HG02938 (cell line): ENCODE results near the gene SRSF2.
"Not testable (repeated sequence)": the region's sequence is repeated elsewhere in the genome, so short reads cannot be mapped to it uniquely, and the experiment has no call there.

Experiments
- ATAC-seq: cut with Tn5 transposase; IDR thresholded peaks from one replicate; pipeline ENCODE4 v1.9.1; 2021; ENCODE audit warnings: mild to moderate bottlenecking, moderate library complexity; ENCODE audit not compliant: unreplicated experiment

Gene SRSF2

DNA sequence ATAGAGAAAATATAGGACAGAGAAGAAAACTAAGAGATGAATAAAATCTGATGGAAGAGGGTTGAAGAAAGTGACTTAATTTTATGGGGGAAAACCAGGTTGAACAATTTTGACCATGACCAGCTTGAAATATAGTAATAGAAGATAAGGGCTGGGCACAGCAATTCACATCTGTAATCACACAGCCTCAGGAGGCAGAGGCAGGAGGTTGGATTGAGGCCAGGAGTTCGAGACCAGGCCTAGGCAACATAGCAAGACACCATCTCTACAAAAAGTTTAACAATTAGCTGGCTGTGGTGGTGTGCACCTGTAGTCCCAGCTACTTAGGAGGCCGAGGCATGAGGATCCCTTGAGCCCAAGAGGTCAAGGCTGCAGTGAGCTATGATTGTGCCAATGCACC is 35.1 kb downstream of the SRSF2 start:
- ATAC-seq = no peak

GRCh38 chr17:76701471-76701967 is 35.6 kb downstream of the SRSF2 start:
- ATAC-seq = no peak

DNA sequence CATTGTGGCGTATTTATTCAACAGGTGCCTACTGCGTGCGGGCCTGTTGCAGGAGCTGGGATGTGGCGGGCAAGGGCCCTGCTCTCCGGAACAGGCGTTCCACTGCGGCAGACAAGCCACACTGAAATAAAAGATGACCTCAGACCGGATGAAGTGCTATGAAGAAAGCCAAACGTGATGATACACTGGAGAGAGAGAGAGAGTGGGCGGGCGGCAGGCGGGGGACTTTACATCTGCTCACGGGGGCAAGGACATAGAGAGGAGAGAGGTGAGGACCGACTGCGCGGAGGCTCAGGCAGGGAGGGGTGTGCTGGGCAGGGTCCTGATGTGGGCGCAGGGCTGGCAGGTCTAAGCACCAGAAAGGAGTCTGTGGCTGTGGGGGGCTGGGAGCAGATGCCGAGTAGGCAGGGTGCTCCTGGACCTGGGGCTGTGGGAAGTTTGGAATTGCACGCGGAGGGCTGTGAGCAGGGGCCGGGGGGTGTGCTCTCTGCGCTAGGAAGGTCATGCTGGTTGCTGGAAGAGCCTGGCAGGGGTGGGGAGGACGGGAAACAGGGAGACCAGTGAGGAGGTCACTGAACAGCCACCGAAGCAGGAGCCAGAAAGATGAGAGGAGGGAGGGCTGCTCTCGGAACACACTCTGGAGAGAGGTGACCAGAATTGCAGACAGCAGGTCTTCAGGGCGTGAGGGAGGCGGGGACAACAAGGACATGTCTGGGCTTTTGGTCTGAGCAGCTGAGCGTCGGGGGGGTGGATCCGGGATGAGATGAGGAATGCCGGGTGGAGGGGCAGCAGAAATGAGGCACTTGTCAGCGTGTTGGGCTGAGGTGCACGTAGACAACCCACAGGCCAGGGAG is 36.3 kb downstream of the SRSF2 start:
- ATAC-seq = no peak

DNA sequence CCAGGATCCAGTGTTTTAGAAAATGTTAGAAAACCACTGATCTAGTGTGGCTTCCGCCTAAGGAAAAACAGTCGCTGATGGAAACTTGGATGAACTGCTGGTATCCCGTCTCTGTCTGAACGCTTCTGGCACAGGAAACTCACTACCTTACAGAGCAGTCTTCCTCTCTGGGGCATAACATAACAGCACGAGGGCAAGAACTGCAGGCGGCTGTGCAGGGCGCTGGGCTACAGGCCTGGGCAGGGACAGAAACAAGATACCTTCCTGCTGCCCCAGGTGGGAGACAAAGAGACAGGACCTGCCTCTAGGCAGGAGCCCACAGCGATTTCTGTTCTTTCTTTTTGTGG is 36.9 kb downstream of the SRSF2 start:
- no peak for ATAC-seq

GRCh38 chr17:76698466-76698977 is 38.6 kb downstream of the SRSF2 start:
- not testable (repeated sequence) for ATAC-seq

GRCh38 chr17:76697702-76698465 is 39.2 kb downstream of the SRSF2 start:
- ATAC-seq = no peak

GRCh38 chr17:76696763-76697701 is 40.1 kb downstream of the SRSF2 start:
- no peak for ATAC-seq

GRCh38 chr17:76695059-76695831 is 41.9 kb downstream of the SRSF2 start:
- no peak for ATAC-seq

DNA sequence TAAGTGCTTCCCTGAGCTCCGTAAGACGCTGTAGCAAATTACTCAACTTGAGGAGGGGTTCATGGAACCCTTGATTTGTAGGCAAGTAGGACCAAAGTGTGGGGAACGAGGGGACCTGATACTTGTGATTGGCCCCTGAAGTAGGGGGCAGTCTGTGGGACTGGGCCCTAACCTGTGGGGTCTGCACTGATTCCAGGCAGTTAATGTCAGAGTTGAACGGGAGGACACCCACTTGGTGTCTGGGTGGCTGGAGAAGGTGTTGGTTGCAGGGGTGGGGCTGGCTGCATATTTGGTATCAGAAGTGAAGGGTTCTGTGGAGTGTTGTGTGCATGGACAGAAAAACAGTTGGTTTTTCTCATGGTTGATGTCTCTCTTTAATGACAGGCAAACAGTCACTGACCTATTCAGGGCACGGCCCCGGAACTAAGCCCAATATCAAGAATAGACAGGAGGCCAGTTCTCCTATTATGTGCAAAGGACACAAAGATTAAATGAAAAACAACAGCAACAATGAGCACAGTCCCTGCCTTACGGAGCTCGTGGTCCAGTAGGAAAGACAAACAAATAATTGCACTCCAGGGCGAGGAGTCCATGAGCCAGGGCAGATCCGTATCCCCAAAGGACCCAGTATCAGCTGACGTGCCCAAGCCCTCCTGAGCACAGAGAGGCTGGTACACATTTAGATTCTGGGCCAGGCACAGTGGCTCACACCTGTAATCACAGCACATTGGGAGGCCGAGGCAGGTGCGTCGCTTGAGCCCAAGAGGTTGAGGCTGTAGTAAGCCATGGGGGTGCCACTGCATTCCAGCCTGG is 45.5 kb downstream of the SRSF2 start:
- no peak for ATAC-seq

DNA sequence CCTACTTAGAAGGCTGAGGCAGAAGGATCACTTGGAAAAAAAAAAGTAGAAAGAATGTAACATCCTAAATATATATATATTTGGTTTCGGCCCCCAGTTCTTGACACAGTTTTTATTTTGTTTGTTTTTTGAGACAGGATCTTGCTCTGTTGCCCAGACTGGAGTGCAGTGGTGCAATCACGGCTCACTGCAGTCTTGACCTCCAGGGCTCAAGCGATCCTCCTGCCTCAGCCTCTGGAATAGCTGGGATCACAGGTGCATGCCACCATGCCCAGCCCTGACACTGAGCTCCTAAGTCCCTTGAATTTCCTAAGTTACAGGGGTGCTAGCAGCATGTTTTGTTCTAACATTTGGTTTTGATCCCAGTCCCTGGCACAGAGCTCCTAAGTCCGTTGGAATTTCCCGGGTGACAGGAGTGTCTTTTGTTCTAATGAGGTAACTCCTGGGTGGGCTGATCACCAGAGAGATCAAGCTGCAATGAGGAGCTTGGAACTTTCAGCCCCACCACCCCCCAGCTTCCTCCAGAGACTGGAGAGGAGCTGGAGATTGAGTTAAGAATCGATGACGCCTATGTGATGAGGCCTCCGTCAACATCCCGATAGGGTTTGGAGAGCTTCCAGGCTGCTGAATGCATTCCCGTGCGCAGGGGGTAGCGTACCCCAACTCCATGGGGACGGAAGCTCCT is 46.4 kb downstream of the SRSF2 start:
- ATAC-seq = no peak

DNA sequence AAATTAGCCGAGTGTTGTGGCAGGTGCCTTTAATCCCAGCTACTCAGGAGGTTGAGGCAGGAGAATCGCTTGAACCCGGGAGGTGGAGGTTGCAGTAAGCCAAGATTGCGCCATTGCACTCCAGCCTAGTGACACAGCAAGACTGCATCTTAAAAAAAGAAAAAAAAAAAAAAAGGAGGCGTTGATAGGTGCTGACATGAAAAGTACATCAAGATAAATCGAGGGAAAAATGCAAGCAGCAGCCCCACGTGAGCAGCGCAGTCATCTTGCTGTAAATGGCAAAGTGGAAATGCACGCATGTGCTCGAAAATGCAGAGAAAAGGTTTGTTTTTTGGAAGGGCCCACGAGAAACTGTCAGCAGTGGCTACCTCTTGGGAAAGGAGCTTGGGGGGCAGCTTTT is 47.3 kb downstream of the SRSF2 start:
- ATAC-seq = no peak

- ATAC-seq = no peak
Measured at GRCh38 chr17:76688165-76688622, 48.9 kb downstream of the SRSF2 start.

DNA sequence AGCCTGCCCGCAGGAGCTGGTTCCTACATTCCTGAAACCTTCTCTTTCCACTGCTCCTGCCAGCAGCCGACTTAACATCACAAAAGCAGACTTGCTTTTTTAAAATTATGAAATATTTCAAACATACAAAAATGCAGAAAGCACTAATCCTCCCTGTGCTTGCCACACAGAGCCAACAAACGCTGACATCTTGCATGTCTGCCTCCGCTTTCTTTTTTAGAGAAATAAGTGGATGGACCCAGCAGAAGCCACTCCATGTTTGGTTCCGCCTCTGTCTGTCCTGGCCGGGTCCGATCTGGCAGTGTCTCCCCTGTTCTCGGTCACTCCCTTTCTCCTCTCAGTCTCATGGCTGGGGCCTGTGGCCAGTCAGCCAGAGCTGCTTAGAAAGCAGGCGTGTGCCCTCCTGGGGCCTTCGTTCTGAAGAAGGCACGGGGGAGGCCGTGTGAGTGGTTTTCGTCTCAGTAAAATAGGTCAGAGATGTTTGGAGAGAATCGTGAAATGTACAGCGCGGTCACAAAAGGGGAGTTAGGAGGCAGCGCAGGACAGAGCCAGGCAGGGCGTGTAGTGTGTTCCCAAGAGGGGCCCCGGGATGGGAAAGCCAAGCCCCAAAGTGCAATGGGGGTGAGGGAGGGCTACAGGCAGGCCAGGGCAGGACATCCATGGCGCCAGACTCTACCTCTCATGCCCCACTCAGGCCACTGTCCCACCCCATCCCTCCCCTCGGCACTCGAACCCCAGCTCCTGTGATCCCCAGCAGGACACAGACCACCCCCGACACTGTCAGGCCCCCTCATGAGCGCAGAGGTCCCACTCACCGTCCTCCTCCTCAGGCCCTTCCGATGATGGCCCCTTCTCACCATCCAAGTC is 49.6 kb downstream of the SRSF2 start:
- ATAC-seq = no peak

DNA sequence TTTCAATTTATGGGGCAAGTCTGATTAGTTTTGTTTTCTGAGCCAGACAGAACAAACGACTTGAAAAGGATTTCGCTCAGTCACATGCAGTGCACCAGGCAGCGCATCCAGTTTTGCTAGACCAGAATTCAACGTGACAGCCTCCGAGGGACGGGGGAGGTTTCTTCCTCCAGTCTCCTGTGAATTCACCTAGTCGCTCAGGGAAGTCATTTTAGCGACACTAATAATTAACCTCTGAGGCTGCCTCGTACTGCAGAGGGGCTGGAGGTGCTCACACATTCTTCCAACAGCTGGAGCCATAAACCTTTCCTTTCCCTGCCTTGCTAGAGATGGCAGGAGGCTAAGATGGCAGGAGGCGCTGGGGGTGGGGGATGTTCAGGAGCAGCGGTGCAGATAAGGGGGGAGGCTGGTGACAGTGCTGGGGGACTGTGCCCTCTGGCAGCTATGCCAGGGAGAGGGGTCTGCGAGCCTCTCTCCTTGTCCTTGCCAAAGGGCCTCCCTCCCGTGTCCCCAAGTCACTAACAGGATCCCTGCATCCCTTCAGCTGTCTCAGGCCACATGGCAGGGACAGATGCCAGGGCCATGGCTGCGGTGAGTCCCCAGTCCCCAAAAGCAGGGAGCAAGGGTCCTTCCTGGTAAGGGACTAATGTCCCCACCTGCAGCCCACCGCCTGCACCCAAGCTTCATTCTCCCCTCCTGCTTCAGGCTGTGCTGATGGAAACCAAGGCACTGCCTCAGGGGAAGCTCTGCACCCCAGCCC is 50.4 kb downstream of the SRSF2 start:
- ATAC-seq = no peak

DNA sequence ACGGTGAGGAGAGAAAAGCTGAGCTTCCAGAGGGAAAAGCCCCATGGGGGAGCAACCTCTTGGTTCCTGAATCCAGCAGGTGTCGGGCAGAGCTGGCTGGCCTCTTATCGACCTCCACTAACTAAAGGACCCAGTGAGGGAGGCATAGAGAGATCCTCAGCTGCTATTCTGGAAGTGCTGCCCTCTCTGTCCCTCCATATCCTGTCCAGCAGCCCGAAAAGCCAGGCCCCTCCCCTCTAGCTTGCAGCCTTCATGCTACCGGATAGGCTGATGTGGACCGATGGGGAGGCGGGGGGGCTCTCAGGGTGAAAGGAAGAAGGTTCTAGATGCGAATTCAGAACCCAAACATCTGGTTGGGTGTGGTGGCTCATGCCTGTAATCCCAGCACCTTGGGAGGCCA is 51.3 kb downstream of the SRSF2 start:
- ATAC-seq = no peak

DNA sequence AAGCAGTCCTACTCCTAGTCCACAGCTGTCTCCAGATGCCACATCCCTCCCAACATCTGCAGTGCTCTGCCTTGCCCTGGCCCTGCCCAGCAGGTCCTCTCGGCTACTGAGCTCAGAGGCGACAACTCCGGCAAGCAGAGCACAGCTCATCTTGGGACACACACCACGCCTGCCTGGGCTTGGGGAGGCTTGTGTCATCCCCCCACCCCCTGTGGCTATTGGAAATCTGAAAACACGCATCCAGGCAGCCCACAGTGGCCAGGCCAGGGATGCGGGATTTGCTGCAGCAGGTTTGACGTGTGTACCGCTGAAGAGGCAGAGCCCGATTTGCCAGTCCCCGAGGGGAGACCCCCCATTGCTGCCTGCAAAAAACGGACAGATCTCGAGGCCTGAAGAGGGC is 51.8 kb downstream of the SRSF2 start:
- no peak for ATAC-seq

DNA sequence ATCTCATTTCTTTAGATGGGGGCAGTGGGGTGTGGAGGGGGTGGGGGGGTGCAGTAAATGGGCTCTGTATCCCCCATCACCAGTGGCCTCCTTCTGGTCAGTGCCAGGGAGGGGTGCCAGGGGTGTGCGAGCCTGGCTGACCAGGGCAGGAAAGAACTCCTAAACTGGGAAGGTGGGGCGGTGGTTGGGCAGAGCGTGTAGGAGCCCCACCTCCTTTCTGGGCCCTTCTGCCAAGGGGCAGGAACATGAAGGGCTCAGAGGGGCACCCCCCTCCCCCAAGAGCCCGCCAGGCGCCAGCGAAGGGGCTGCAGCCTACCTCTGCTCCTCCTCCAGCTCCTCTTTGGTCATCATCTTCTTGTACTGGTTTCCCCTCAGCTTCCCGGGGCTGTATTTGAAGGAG is 52.4 kb downstream of the SRSF2 start:
- ATAC-seq = no peak
